H1 (cell line): ENCODE measurements around the gene ADAMTS9.

Source experiments
- CTCF ChIP-seq, 3 experiments: IDR thresholded peaks; 1 replicate in 2 of 3; 2 replicates in 1 of 3; pipeline versions ENCODE4 v1.5.1 to v1.6.1; 2011; ENCODE audit warnings: low read length in 3 of 3, mild to moderate bottlenecking in 3 of 3, inconsistent platforms in 2 of 3, low read depth in 1 of 3, moderate library complexity in 1 of 3; ENCODE audit not compliant: insufficient read depth in 1 of 3; ENCODE audit errors: control extremely low read depth in 1 of 3
- RBBP5 ChIP-seq: IDR thresholded peaks from 2 replicates; pipeline ENCODE4 v1.7.1; 2012; ENCODE audit warnings: low read depth, mild to moderate bottlenecking, inconsistent platforms, low read length, moderate library complexity, borderline replicate concordance

DNA sequence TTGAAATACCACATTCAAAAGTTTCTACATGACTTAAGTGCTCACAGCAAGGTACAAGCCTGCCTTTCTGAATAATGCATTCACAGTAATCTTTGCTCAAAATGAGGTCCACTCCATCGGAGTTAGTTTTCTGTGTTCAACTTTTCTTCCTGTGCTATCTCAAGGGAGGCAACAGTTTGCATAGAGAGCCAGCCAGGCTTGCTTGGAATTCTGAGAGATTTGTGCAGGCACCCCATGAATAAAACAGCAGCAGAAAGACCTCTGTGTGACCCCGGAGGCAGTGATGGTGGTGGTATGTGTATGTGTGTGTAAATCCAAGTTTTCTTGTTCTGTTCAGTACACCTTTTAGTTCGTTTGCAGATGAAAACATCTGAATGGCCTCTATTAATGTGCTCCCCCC is 124.0 kb downstream of the ADAMTS9 start:
- TF ChIP-seq CTCF (IDR thresholded peaks at IDR 0.05; ENCODE audit: control extremely low read depth in 1 of 3, insufficient read depth in 1 of 3, low read depth in 1 of 3, low read length in 3 of 3) (no peak), RBBP5 (no peak)
